ENCODE data around the gene UBXN1. TPM values are rescaled to one million over a fixed set of nuclear protein-coding genes. Genes with fewer than 3 reads are reported as not detected.

UBXN1 gene
- total and polyA plus RNA-seq, 2 experiments from 2014 or later = 73.0 to 73.2 TPM

- Histone ChIP-seq H3K4me3 (no peak overlapping the region), H3K36me3 (replicated peaks; ENCODE audit: insufficient read depth, low read depth) (no peaks in the 10 kb centered on the region), H3K4me1 (ENCODE audit: insufficient read depth) (peaks cover 31% of the 10 kb centered on the region), H3K9me2 (replicated peaks; ENCODE audit: insufficient read depth) (no peaks in the 10 kb centered on the region), H3K9me3 (ENCODE audit: low read depth) (no peaks in the 10 kb centered on the region), H2AFZ (no peak overlapping the region), H4K20me1 (ENCODE audit: insufficient read depth, poor library complexity, severe bottlenecking) (peaks cover 10% of the 10 kb centered on the region), H3K27ac (peak overlapping the region; percentile 95), H3K4me2 (no peak overlapping the region), H3K27me3 (no peaks in the 10 kb centered on the region), H3K79me2 (peaks cover 58% of the 10 kb centered on the region)
- WGBS (ENCODE audit: low lambda C conversion rate, missing lambda C conversion rate) = 72% methylated on average over 4 of the region's 4 CpGs
- no peak for TF ChIP-seq EZH2phosphoT487 (IDR thresholded peaks at IDR 0.05; ENCODE audit: low read depth, severe bottlenecking, unreplicated experiment)
- no peak for TF ChIP-seq CTCF (IDR thresholded peaks at IDR 0.05; ENCODE audit: poor library complexity)
- no peak for TF ChIP-seq EZH2 (IDR thresholded peaks at IDR 0.05; ENCODE audit: borderline replicate concordance)
- no peak for DNase-seq (ENCODE audit: low spot score)
Measured at GRCh38 chr11:62669420-62670161, 9.3 kb downstream of the UBXN1 start.

- peaks cover 20% of the 10 kb centered on the region for H3K4me1 ChIP-seq (ENCODE audit: insufficient read depth)
- H3K79me2 ChIP-seq = peaks cover 54% of the 10 kb centered on the region
- H3K27ac ChIP-seq = no peak overlapping the region
- peak overlapping the region; percentile 80 for H3K4me2 ChIP-seq
- H2AFZ ChIP-seq = no peak overlapping the region
- 97% methylated on average over 2 of the region's 2 CpGs for WGBS (ENCODE audit: low lambda C conversion rate, missing lambda C conversion rate)
- no peak for TF ChIP-seq EZH2phosphoT487 (IDR thresholded peaks at IDR 0.05; ENCODE audit: low read depth, severe bottlenecking, unreplicated experiment)
- TF ChIP-seq CTCF (IDR thresholded peaks at IDR 0.05; ENCODE audit: poor library complexity) = no peak
- no peak for TF ChIP-seq EZH2 (IDR thresholded peaks at IDR 0.05; ENCODE audit: borderline replicate concordance)
- H3K36me3 ChIP-seq (replicated peaks; ENCODE audit: insufficient read depth, low read depth) = no peaks in the 10 kb centered on the region
- no peaks in the 10 kb centered on the region for H3K9me2 ChIP-seq (replicated peaks; ENCODE audit: insufficient read depth)
- H3K9me3 ChIP-seq (ENCODE audit: low read depth) = no peaks in the 10 kb centered on the region
- peaks cover 10% of the 10 kb centered on the region for H4K20me1 ChIP-seq (ENCODE audit: insufficient read depth, poor library complexity, severe bottlenecking)
- DNase-seq (ENCODE audit: low spot score) = no peak
- no peaks in the 10 kb centered on the region for H3K27me3 ChIP-seq
- no peak overlapping the region for H3K4me3 ChIP-seq
Measured at GRCh38 chr11:62667460-62667859, 11.4 kb downstream of the UBXN1 start.

GRCh38 chr11:62666259-62666926 is 12.5 kb downstream of the UBXN1 start:
- WGBS (ENCODE audit: low lambda C conversion rate, missing lambda C conversion rate) = 61% methylated on average over 16 of the region's 16 CpGs
- no peaks in the 10 kb centered on the region for H3K27me3 ChIP-seq
- H2AFZ ChIP-seq = no peak overlapping the region
- H3K4me1 ChIP-seq (ENCODE audit: insufficient read depth) = peaks cover 16% of the 10 kb centered on the region
- no peak for DNase-seq (ENCODE audit: low spot score)
- peaks cover 10% of the 10 kb centered on the region for H4K20me1 ChIP-seq (ENCODE audit: insufficient read depth, poor library complexity, severe bottlenecking)
- peak overlapping the region; percentile 80 for H3K4me2 ChIP-seq
- no peaks in the 10 kb centered on the region for H3K9me3 ChIP-seq (ENCODE audit: low read depth)
- H3K79me2 ChIP-seq = peaks cover 51% of the 10 kb centered on the region
- TF ChIP-seq EZH2phosphoT487 (IDR thresholded peaks at IDR 0.05; ENCODE audit: low read depth, severe bottlenecking, unreplicated experiment) (no peak), EZH2 (IDR thresholded peaks at IDR 0.05; ENCODE audit: borderline replicate concordance) (no peak), CTCF (IDR thresholded peaks at IDR 0.05; ENCODE audit: poor library complexity) (no peak)
- H3K9me2 ChIP-seq (replicated peaks; ENCODE audit: insufficient read depth) = no peaks in the 10 kb centered on the region
- H3K4me3 ChIP-seq = peak overlapping the region; percentile 56
- H3K36me3 ChIP-seq (replicated peaks; ENCODE audit: insufficient read depth, low read depth) = no peaks in the 10 kb centered on the region
- H3K27ac ChIP-seq = peak overlapping the region; percentile 91
